SK-N-SH (cell line): ENCODE measurements around the gene ASTL. TPM values are rescaled to one million over a fixed set of nuclear protein-coding genes. Genes with fewer than 3 reads are reported as not detected.

Experiments used
- CTCF ChIA-PET: fragments of 300-600, 350-600 bp; formaldehyde crosslinking; extraction: SDS; loops from one replicate; lab custom pipeline; 2021; lab: Yijun Ruan, JAX
- POLR2A ChIA-PET: fragments of 350-600 bp; sonication (Branson Sonifier 250); formaldehyde crosslinking; extraction: SDS; loops from one replicate; lab custom pipeline; 2020; ENCODE audit warnings: antibody characterized with exemption, inconsistent platforms; lab: Yijun Ruan, JAX
- DNase-seq: peaks from one replicate; pipeline ENCODE4 v3.0.0; 2012
- H2AFZ ChIP-seq: fragments of 200-600 bp; sonication (generic); 2 replicates; pipeline ENCODE4 v1.8.1; 2016; ENCODE audit warnings: antibody characterized with exemption, mild to moderate bottlenecking, low read depth
- H3F3A ChIP-seq: fragments of 200-600 bp; sonication (generic); replicated peaks from 2 replicates; pipeline ENCODE3; 2016; ENCODE audit warnings: antibody characterized with exemption, mild to moderate bottlenecking; ENCODE audit not compliant: insufficient read depth
- H3K27ac ChIP-seq, 2 experiments: fragments of 200-500 bp in 1 of 2; fragments of 200-600 bp in 1 of 2; sonication (Bioruptor generic) in 1 of 2; sonication (generic), shearing (Covaris generic) in 1 of 2; 2 replicates each; pipeline versions ENCODE4 v1.5.1 to v1.6.1; 2014 to 2016; ENCODE audit warnings: low read depth in 2 of 2, inconsistent platforms in 1 of 2, low read length in 1 of 2, mild to moderate bottlenecking in 1 of 2, mixed read lengths in 1 of 2
- H3K27me3 ChIP-seq: fragments of 200-600 bp; sonication (generic), shearing (Covaris generic); 2 replicates; pipeline ENCODE4 v1.6.1; 2016; ENCODE audit warnings: mixed run types; ENCODE audit not compliant: insufficient read depth
- H3K36me3 ChIP-seq, 2 experiments: fragments of 200-500 bp in 1 of 2; fragments of 200-600 bp in 1 of 2; sonication (Bioruptor generic) in 1 of 2; sonication (generic) in 1 of 2; replicated peaks in 1 of 2; 2 replicates each; pipeline versions ENCODE3 to v1.5.1; 2014 to 2016; ENCODE audit warnings: low read length in 1 of 2, mild to moderate bottlenecking in 1 of 2; ENCODE audit not compliant: insufficient read depth in 2 of 2, control insufficient read depth in 1 of 2
- H3K4me1 ChIP-seq, 2 experiments: fragments of 200-500 bp in 1 of 2; fragments of 200-600 bp in 1 of 2; sonication (Bioruptor generic) in 1 of 2; sonication (generic), shearing (Covaris generic) in 1 of 2; 2 replicates each; pipeline versions ENCODE4 v1.5.1 to v1.6.1; 2014 to 2016; ENCODE audit warnings: low read depth in 1 of 2, low read length in 1 of 2, mixed run types in 1 of 2; ENCODE audit not compliant: insufficient read depth in 2 of 2, control insufficient read depth in 1 of 2
- H3K4me2 ChIP-seq: fragments of 200-600 bp; sonication (generic), shearing (Covaris generic); 2 replicates; pipeline ENCODE4 v1.6.1; 2017; ENCODE audit warnings: mixed run types
- H3K4me3 ChIP-seq, 2 experiments: fragments of 200-500 bp in 1 of 2; fragments of 200-600 bp in 1 of 2; sonication (Bioruptor generic) in 1 of 2; sonication (generic), shearing (Covaris generic) in 1 of 2; 2 replicates each; pipeline versions ENCODE4 v1.5.1 to v1.8.1; 2014 to 2016; ENCODE audit warnings: low read depth in 2 of 2, inconsistent platforms in 1 of 2, low read length in 1 of 2, mild to moderate bottlenecking in 1 of 2, mixed read lengths in 1 of 2, moderate library complexity in 1 of 2
- H3K79me2 ChIP-seq: fragments of 200-600 bp; sonication (generic); 2 replicates; pipeline ENCODE4 v1.8.1; 2017; ENCODE audit warnings: mild to moderate bottlenecking; ENCODE audit not compliant: insufficient read depth
- H3K9ac ChIP-seq: fragments of 200-600 bp; sonication (generic); 2 replicates; pipeline ENCODE4 v1.6.1; 2017; ENCODE audit warnings: mixed run types
- H3K9me2 ChIP-seq: fragments of 200-600 bp; sonication (generic); 2 replicates; pipeline ENCODE4 v1.6.1; 2017; ENCODE audit warnings: mixed run types
- H3K9me3 ChIP-seq: fragments of 200-600 bp; sonication (generic); 2 replicates; pipeline ENCODE4 v1.6.1; 2017; ENCODE audit warnings: mixed run types, mild to moderate bottlenecking, moderate library complexity
- H4K20me1 ChIP-seq: fragments of 200-600 bp; sonication (generic); 2 replicates; pipeline ENCODE4 v1.6.1; 2017; ENCODE audit warnings: mild to moderate bottlenecking, mixed run types; ENCODE audit not compliant: insufficient read depth
- CHD2 ChIP-seq: fragments of 150-350 bp; IDR thresholded peaks from 2 replicates; pipeline ENCODE4 v1.6.1; 2018; ENCODE audit warnings: low read length; ENCODE audit not compliant: partially characterized antibody
- CTCF ChIP-seq: fragments of 200-600 bp; sonication (generic); IDR thresholded peaks from 2 replicates; pipeline ENCODE4 v1.6.1; 2017; ENCODE audit warnings: antibody characterized with exemption, mild to moderate bottlenecking, moderate library complexity
- EP300 ChIP-seq, 2 experiments: IDR thresholded peaks; 2 replicates each; pipeline versions ENCODE4 v1.4.0 to v1.6.1; 2012; ENCODE audit warnings: borderline replicate concordance in 1 of 2, low read depth in 1 of 2, low read length in 1 of 2
- FOXJ3 ChIP-seq: sonication (generic); formaldehyde crosslinking; IDR thresholded peaks from 2 replicates; pipeline ENCODE4 v1.5.1; 2020; ENCODE audit warnings: mild to moderate bottlenecking, missing genetic modification reagents
- GABPA ChIP-seq: IDR thresholded peaks from 2 replicates; pipeline ENCODE4 v1.4.0; 2012; ENCODE audit warnings: low read depth, mild to moderate bottlenecking
- GATA2 ChIP-seq: sonication (generic); formaldehyde crosslinking; IDR thresholded peaks from 2 replicates; pipeline ENCODE4 v1.5.0; 2020; ENCODE audit warnings: mild to moderate bottlenecking, missing genetic modification reagents
- JUND ChIP-seq: IDR thresholded peaks from 2 replicates; pipeline ENCODE4 v1.4.0; 2012
- NRF1 ChIP-seq: IDR thresholded peaks from 2 replicates; pipeline ENCODE4 v1.6.1; 2012; ENCODE audit warnings: low read depth, mild to moderate bottlenecking, low read length
- POLR2AphosphoS5 ChIP-seq: IDR thresholded peaks from 2 replicates; pipeline ENCODE4 v1.6.1; 2012; ENCODE audit warnings: low read depth, low read length
- RAD21 ChIP-seq: IDR thresholded peaks from 2 replicates; pipeline ENCODE4 v1.6.1; 2012; ENCODE audit warnings: mild to moderate bottlenecking, low read length
- RFX5 ChIP-seq: IDR thresholded peaks from 2 replicates; pipeline ENCODE4 v1.6.1; 2012; ENCODE audit warnings: mild to moderate bottlenecking, improper control_type of control experiment, low read length
- RXRA ChIP-seq: IDR thresholded peaks from 2 replicates; pipeline ENCODE4 v1.4.0; 2012; ENCODE audit warnings: low read depth, mild to moderate bottlenecking, borderline replicate concordance
- SIN3A ChIP-seq: IDR thresholded peaks from 2 replicates; pipeline ENCODE4 v1.6.1; 2012; ENCODE audit warnings: low read depth, mild to moderate bottlenecking, low read length, moderate library complexity, borderline replicate concordance
- SMC3 ChIP-seq: IDR thresholded peaks from 2 replicates; pipeline ENCODE4 v1.6.1; 2012; ENCODE audit warnings: low read depth, low read length, improper control_type of control experiment
- TAF1 ChIP-seq: IDR thresholded peaks from 2 replicates; pipeline ENCODE4 v1.6.1; 2012; ENCODE audit warnings: low read depth, mild to moderate bottlenecking, low read length, moderate library complexity, borderline replicate concordance
- TCF12 ChIP-seq: IDR thresholded peaks from 2 replicates; pipeline ENCODE4 v1.4.0; 2012
- TEAD4 ChIP-seq: IDR thresholded peaks from 2 replicates; pipeline ENCODE4 v1.4.0; 2012; ENCODE audit warnings: mild to moderate bottlenecking, borderline replicate concordance; ENCODE audit not compliant: insufficient read depth
- USF2 ChIP-seq: fragments of 150-350 bp; IDR thresholded peaks from 2 replicates; pipeline ENCODE4 v1.6.1; 2017; ENCODE audit warnings: antibody characterized with exemption, low read length, low read depth, borderline replicate concordance
- YY1 ChIP-seq: IDR thresholded peaks from 2 replicates; pipeline ENCODE4 v1.4.0; 2012; ENCODE audit warnings: low read depth, mild to moderate bottlenecking
- ZBTB33 ChIP-seq: IDR thresholded peaks from 2 replicates; pipeline ENCODE4 v1.4.0; 2012; ENCODE audit warnings: low read depth, borderline replicate concordance
- WGBS: methylation state at CpG from one replicate; pipeline ENCODE4 v1.1.6; 2017; ENCODE audit warnings: low lambda C conversion rate; 5-methylcytosine and 5-hydroxymethylcytosine counted together
- polyA plus RNA-seq, 3 experiments: library from polyadenylated mRNA; depleted of rRNA; stranded (reverse); fragments of >200 nt; gene quantifications; 2 replicates each; pipeline ENCODE4 v1.2.3, GENCODE V29; 2012
- TF ChIP-seq, protein P1 (sequence below): IDR thresholded peaks from 2 replicates; pipeline ENCODE4 v1.4.0; 2012; ENCODE audit warnings: low read depth, borderline replicate concordance

The ASTL gene
- polyA plus RNA-seq, 1 of the 3 experiments (the other 2 are of a cell fraction) = not detected

DNA sequence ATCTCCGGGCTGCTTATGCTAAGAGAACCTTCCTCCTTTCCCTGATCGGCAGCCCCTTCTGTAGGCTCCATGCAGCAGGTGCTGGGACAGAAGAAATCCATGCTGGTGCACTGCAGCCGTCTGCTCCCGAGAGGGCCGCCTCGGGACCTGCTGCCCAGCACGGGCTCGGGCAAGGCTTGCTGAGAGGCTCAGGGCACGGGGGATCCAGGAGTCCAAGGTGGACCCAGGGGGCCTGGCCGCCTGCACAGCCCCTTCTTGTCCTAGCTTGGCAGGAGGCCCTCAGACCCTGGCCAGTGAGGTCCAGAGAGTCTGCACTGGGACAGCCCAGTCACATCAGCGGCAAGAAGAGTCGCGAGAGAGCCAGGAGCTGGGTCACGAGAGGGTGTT, 20.2 kb upstream of the ASTL start (continued):
- TF ChIP-seq CTCF (no peak), FOXJ3 (no peak), POLR2AphosphoS5 (no peak), RAD21 (no peak), SIN3A (no peak), USF2 (no peak), JUND (no peak), CHD2 (no peak), GABPA (no peak), TCF12 (no peak)
- TF ChIP-seq, protein P1, sequence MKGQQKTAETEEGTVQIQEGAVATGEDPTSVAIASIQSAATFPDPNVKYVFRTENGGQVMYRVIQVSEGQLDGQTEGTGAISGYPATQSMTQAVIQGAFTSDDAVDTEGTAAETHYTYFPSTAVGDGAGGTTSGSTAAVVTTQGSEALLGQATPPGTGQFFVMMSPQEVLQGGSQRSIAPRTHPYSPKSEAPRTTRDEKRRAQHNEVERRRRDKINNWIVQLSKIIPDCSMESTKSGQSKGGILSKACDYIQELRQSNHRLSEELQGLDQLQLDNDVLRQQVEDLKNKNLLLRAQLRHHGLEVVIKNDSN = no peak

- Histone ChIP-seq H3F3A (no peaks in the 10 kb centered on the region), H3K4me1 (peaks cover 0 to 3% of the 10 kb centered on the region in 2 experiments; a peak in 1 of 4 replicates), H3K9ac (no peak overlapping the region), H3K4me2 (no peak overlapping the region), H4K20me1 (no peaks in the 10 kb centered on the region), H3K9me3 (no peaks in the 10 kb centered on the region), H2AFZ (no peak overlapping the region), H3K9me2 (no peaks in the 10 kb centered on the region), H3K79me2 (no peaks in the 10 kb centered on the region), H3K27ac (no peak overlapping the region), H3K36me3 (no peaks in the 10 kb centered on the region), H3K27me3 (no peaks in the 10 kb centered on the region), H3K4me3 (no peak overlapping the region)
- DNase-seq = peak; percentile 17
- CTCF ChIA-PET = interaction anchor here (1.0 to 3.7 kb wide), 3 partner anchors 17 to 109 kb away, joined by 3 to 18 read pairs (median 6); no protein-coding TSS in a partner anchor
- POLR2A ChIA-PET = no interaction called here
- 86% methylated on average over 14 of the region's 19 CpGs for WGBS
- TF ChIP-seq RAD21 (no peak), TEAD4 (no peak), TAF1 (no peak), SIN3A (no peak), YY1 (no peak), RFX5 (no peak), GATA2 (CRISPR knock-in tag) (no peak), EP300 (IDR thresholded peaks at IDR 0.05; ENCODE audit: borderline replicate concordance in 1 of 2, low read depth in 1 of 2, low read length in 1 of 2) (no peak), SMC3 (no peak), JUND (no peak), ZBTB33 (no peak), NRF1 (no peak), RXRA (no peak)
Measured at GRCh38 chr2:96157649-96158553, 19.6 kb upstream of the ASTL start.
